Epithelial cell of esophagus (primary cell): ENCODE results near the gene IQSEC1.

ENCODE experiments used
- DNase-seq: peaks from one replicate; pipeline ENCODE4 v3.0.0; 2010; ENCODE audit warnings: low read depth
- H3K4me3 ChIP-seq: 2 replicates; pipeline ENCODE4 v1.5.1; 2011; ENCODE audit warnings: mild to moderate bottlenecking, low read length, control low read depth
- CTCF ChIP-seq: IDR thresholded peaks from 2 replicates; pipeline ENCODE4 v1.5.1; 2011; ENCODE audit warnings: low read depth, mild to moderate bottlenecking, low read length, control low read depth, inconsistent platforms; ENCODE audit not compliant: insufficient read depth; ENCODE audit errors: missing control alignments

The IQSEC1 gene

GRCh38 chr3:12868039-12869034, 204.9 kb downstream of the IQSEC1 start:
- DNase-seq, result peak; percentile 85
- no peak overlapping the region for H3K4me3 ChIP-seq

DNA sequence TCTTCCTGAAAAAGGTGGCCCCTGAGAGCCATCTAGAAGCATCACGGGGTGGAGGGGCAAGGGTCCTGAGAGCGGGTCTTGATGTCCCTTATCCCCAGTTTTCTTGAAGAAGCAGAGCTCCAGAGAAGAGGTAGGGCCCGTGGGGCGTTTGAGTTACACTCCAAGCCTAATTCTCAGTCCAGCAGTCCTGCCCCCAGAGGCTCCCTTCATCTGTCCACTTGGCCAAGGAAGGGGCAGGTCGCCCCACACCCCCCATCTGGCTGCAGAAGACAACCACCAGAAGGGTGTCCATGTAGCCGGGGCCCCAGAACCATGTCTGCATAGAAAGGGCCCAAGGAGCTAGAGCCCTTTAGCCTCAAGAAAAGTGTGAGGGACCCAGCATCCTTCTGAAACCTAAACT, 206.4 kb downstream of the IQSEC1 start:
- no peak for TF ChIP-seq CTCF
- H3K4me3 ChIP-seq, result no peak overlapping the region
- DNase-seq, result no peak

More at GRCh38 chr3:12868039-12869034, 204.9 kb downstream of the IQSEC1 start:
- TF ChIP-seq CTCF, result peak; percentile 90

DNA sequence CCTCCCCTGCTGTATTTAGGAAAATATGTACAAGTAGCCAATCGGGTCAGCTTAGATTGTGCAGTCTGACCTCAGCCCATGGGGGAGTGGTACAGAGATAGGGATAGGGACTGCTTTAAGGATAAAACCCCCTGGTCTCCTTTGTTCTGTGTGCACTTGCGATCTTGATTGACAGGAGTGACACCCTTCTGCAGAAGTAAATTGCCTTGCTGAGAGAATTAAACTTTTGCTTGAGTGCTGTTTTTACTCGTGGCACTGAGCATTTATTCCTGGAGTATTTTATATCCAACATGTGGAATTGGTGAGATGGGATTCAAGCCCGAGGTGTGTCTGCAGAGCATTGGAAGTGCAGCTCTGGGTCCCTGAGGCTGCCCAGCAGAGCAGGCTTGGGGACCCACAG, 208.0 kb downstream of the IQSEC1 start:
- H3K4me3 ChIP-seq, result no peak overlapping the region
- TF ChIP-seq CTCF, result no peak
- DNase-seq, result no peak

DNA sequence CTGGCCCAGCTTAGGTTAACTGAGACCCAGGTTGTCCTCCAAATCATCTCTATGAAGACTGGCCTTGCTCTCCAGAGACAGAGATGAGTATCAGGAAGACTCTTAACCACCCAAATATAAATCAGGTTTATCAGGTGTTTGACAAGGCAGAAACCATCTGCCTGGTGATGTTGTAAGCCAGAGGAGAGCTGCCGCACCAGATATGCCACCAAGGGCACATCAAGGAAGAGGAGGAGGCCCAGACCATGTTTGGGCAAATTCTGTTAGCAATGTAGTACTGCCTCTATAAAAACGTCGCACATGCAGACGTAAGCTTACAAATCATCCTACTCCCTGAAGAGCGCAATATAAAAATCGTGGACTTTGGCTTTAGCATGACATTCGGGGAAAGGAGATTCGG, 210.8 kb downstream of the IQSEC1 start:
- TF ChIP-seq CTCF, result no peak
- no peak for DNase-seq
- H3K4me3 ChIP-seq, result no peak overlapping the region

GRCh38 chr3:12861611-12862010, 211.6 kb downstream of the IQSEC1 start:
- TF ChIP-seq CTCF, result no peak
- no peak for DNase-seq
- no peak overlapping the region for H3K4me3 ChIP-seq

GRCh38 chr3:12859840-12860239, 213.4 kb downstream of the IQSEC1 start:
- TF ChIP-seq CTCF, result no peak
- DNase-seq, result no peak
- H3K4me3 ChIP-seq, result no peak overlapping the region
